HG03378 (cell line): ENCODE measurements around the gene LALBA.
"Not testable (repeated sequence)": the region's sequence is repeated elsewhere in the genome, so short reads cannot be mapped to it uniquely, and the experiment has no call there.

Source experiments
- ATAC-seq: cut with Tn5 transposase; IDR thresholded peaks from one replicate; pipeline ENCODE4 v1.9.1; 2021; ENCODE audit warnings: mild to moderate bottlenecking, moderate library complexity; ENCODE audit not compliant: unreplicated experiment

LALBA gene

GRCh38 chr12:48532601-48533000, 37.2 kb downstream of the LALBA start:
- no peak for ATAC-seq

GRCh38 chr12:48527891-48528670, 41.8 kb downstream of the LALBA start:
- ATAC-seq, result no peak

GRCh38 chr12:48525332-48525731, 44.5 kb downstream of the LALBA start, which contains the start of gene OR8S1:
Gene OR8S1, plus strand, starts transcription at chr12:48525632. Its CDS starts 0 bp downstream, at chr12:48525632.
- ATAC-seq, result no peak

- ATAC-seq, result not testable (repeated sequence)
Measured at GRCh38 chr12:48520381-48520780, 49.5 kb downstream of the LALBA start.
